Lung microvascular endothelial cell (primary cell): ENCODE results near the gene CBX4. TPM values are rescaled to one million over a fixed set of nuclear protein-coding genes. Genes with fewer than 3 reads are reported as not detected.

Experiments
- DNase-seq, 2 donors: peaks; one replicate each; pipeline versions ENCODE4 v3.0.0 to v3.0.0-alpha.2; 2010; ENCODE audit warnings: low read depth in 2 of 2
- total RNA-seq: library from RNA; depleted of rRNA; stranded (reverse); fragments of >200 nt; gene quantifications from 2 replicates; pipeline ENCODE4 v1.2.1, GENCODE V29; 2014

CBX4 gene
- total RNA-seq, 1 donor from 2014 or later = 8.3 TPM

DNA sequence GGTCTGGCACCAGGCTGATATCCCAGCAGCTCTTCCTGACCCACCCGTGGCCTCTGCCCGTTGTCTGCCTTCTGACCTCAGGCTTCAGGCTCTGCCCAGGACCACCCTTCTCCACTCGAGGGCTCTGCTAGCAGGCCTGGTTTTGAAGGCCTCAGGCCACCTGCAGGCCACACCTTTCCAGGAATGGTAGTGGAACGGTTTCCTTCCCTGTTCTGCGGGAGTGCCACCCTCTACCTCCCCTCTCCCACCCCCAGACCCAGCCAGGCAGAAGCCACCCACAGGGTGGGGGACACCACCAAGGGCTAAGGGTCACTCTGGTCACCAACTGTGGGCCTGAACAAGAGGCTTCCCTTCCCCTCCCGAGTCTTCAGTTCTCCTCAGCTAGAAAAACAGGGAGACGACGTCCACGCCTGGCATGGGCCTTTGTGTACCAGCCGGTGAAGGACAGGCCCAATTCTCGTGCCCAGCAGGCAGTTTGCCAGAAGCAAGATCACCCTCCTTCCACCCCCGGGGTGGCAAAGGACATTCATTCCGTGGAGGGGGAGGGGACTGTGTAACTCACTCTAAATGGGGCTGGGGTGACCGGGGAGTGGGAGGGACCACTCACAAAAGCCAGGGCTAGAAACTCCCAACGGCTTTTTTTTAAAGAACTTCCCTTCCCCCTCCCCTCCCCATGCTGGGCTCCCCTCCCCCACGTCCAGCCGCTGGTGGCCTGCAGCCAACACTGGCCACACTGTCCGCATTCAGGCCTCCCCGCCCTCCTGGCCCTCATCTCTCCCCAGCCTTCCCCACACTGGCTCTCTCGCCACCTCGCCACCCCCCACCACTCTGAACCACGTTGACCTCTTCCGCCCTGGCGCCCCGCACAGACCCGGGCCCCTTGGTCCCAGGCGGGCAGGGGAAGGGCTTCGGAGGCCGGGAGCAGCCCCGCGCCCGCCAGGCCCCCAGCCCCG is 7.7 kb downstream of the CBX4 start:
- peak in 1 of 2 donors; percentile 53 for DNase-seq

DNA sequence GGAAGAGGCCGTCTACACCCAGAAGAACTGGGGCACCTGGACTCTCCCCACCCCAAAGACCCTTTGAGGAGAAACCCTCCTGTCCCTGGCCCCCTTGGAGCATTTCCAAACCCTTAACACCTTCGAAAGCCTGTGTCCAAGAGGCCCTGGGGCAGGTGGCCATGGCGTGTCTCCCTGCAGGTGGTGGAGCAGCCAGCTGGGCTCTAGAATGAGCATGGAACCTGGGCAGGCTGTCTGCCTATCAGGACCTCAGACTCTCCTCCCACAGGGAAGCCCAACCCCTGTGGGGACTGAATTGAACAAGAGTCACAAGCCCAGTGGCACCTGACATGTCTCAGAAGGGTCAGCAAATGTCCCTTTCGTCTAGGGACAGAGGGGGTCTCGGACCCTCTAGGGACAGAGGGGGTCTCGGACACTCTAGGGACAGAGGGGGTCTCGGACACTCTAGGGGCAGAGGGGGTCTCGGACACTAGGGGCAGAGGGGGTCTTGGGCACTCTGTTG is 8.4 kb downstream of the CBX4 start:
- DNase-seq = no peak

DNA sequence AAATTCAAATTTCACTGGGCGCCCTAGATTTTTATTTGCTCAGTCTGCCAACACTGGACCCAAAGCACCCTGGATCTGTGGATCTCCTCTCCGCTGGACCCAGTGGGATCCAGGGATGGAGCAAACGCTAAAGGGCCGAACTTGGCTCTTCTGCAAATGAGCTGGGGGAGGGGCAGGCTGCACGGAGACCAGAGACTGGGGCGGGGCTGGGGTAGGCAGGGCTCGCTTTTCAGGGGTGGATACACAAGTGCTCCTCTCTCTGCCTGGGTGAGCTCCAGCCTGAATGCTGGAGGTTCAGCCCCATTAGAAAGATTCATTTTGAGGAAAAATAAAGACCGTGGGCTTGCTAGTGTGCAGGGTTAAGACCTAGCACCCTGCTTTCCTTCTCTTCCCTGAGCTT is 8.9 kb downstream of the CBX4 start:
- no peak for DNase-seq

DNA sequence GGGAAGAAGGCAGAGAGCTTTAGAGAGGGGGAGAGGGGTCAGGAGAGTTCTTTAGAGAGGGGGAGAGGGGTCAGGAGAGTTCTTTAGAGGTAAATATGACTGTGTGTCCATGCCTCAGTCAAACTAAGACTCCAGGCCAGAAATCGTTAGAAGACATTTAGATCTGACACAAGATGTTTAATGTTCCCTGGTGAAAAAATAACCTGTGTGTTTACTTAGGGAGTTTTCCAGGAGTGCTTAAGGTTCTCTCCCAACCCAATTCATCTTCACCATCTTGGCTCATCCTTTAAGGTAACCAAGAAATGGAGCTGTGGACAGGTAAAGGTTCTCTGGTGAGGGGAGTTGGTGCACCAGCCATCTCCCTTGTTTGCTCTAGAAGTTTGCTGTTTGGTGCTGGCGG is 9.8 kb downstream of the CBX4 start:
- no peak for DNase-seq

DNA sequence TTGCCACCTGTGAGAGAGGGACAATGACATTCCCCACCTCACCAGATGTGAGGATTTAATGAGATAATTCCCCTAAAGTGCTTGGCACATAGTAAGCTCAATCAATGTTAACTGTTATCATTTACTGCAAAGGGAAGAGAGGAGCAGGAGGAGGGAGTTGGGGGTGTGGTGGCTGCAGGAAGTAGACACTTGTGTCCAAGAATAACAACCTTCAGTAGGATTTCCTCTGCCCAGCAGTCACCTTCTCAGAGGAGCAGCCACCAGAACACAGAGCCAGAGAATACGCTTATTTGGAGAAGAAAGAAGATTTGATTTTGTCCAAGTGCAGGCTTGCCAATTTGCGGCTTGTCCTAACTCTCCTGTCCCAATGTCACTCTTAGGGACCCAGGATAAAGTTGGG is 10.2 kb downstream of the CBX4 start:
- DNase-seq = no peak

DNA sequence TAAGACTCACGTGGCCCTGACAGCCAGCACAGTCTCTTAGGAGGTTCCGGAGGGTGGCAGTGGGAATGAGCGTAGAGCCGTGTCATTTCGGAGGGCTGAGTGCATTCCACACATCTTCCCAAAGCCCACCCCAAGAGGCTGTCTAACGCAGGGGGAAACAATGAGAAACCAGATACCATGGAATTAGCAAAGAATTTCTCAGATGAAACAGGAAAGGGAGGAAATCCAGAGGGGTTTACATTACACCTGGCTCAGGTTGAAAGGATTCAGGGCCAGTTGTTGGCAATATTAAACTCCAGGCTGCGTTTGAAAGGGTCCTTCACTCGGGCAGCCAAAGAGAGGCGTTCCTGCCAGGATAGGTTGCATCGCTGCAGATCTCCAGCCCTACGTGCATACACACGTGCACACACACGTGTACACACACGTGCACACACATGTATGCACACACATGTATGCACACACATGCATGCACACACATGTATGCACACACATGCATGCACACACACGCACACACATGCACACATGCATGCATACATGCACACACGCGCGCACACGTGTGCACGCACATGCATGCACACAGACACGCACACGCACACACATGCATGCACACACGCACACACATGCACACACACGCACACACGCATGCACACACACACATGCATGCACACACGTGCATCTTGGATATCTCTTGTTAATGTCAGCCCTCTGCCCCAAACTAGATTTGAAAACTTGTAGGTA is 12.2 kb downstream of the CBX4 start:
- no peak for DNase-seq

DNA sequence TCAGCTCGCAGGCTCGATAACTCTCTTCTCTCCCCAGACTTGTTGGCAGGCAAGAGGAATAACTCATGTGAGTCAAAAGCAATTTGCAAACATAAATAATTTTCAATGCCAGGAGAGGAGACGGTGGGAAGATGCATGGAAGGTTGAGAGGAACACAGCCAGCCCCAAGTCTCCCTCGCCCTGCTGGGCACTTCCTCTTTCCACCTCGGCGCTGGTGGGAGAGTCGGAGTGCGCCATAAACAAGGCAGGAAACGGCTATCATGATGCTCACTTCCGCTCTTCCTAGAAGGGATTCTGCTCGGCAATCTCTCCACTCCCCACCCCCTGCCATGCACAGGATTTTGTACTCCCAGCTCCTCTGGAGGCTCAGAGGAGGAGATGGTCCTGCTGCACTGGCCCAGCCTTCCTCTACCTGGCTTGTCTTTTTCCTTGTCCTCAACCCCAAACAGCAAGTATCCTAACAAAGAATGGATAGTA is 13.0 kb downstream of the CBX4 start:
- peak in 1 of 2 donors; percentile 53 for DNase-seq

DNA sequence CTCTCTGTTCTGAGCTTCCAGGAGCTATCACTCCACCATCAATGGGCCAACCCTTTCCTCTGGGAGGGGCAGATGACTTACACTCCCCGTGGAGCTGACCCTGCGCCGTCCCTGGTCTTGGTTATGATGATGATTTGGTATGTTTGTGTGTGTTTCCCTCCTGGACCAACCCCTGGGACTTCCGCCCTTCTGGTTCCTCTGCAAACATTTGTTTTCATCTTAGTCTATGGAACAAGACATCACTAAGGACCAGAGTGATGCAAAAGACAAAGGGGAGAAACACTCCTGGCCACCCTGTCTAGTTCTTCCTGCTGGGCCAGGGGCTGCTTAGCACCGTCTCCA is 13.7 kb downstream of the CBX4 start:
- DNase-seq = no peak

DNA sequence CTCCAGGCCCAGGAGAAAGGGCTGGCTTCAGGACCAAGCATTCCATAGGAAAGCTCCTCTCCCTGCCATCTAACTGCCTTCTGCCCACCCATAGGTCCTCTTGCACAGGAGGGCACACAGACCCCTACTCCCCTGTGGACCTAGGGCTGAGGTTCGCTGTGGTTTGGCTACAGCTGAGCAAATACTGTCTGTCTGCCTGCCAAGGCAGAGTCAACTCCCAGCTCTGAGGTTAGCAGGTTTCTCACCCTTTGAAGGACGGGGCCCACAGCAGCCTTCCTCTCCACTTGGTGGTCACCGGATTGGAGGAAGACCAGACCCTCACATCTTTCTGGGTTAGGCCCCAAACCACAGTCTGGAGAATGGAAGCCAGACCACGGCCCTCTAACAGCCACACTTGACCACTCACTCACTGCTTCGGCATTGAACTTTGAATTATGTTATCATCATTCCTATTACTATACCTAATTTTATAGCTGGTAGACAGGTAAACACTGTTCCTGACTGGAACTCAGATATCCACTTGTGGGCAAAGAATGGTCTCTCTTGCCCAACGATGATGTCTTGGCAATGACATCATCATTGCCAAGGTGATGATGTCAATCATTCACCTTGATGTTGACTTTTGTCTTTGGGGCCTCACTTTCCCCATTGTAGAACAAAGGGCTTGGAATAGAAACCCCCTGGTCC is 14.2 kb downstream of the CBX4 start:
- no peak for DNase-seq

DNA sequence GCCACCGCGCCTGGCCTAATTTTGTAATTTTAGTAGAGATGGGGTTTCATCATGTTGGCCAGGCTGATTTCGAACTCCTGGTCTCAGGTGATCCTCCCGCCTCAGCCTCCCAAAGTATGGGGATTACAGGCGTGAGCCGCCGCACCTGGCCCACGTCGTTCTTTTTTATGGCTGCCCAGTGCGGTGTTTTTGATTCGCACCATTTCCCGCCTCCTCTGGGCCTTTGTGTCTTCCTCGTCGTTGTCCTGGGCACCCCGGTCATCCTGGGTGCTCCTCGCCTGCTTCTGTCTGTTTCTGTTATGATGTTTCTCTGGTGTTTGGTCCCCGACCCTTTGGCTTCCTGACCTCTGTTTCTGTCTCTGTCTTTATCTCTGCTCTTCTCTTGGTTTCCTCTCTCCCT is 15.0 kb downstream of the CBX4 start:
- no peak for DNase-seq

DNA sequence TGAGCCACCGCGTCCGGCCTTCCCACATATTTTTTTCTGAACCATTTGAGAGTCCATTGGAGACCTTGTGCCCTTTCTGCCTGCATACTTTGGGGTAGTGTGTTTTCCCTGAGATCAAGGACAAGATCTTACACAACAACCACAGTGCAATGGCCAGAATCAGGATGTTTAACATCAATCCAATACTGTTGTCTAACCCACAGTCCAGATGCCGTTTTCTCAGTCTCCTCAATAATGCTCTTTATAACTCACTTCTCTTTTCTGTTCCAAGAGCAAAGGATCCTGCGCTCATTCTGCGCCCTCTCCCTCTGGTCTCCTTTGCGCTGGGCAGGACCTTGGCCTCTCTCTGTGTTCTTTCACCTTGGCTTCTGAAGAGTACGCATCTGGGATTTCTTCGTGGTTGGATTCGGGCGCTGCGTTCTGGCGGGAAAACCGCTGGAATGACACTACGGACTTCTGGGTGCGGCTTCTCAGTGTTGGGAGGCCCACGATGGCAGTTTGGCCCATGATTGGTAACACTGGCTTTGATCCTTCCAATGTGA is 16.6 kb downstream of the CBX4 start:
- no peak for DNase-seq

DNA sequence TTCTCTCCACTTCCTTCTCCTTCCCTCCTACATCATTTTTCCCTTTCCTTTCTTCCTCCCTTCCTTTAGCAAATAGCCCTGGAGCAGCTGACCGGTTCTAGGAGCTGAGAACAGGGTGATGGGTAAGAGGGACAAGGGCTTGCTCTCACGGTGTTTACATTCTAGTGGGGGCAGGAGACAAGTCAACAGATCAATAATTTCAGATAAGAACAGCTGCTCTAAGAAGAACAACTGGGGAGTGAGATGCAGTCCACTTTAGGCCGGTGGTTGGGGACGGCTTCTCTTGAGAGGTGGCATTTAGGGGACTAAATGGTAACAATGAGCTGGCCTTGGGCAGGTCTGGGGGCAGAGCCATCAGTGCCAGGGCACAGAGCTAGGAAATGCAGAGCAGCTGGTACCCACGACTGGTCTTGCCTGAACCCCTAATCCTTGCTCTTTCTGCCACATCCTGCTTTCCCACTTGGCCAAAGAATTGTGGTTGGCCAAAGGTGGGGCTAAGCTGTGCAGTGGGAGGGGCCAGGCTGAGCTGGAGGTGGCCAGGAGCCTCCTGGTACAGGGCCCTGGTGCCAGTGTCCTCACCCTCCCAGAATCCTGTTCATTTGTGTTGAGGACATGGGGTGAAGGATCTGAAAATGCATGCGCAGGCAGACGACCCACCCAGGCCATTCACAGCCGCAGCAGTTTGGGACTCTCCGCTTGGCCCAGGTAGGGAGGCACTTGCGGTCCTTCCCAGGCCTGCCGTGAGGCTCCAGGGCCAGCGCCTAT is 17.7 kb downstream of the CBX4 start:
- DNase-seq = no peak

DNA sequence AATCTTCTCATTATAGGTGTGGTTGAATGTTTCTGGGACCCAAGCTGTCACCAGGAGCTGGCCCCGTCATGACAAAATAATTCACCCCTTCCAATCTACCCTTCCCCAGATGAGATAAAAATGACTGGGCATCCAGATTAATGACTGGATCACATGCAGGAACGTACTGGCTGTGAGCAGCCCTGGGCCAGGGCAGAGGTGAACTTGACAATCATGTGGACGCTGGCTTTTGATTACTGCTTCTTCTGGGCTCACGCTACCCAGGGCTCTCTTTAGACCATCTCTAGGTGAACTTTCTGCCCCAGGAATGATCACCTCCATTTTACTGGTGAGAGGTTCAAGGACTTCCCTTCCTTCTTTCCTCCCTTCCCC is 18.3 kb downstream of the CBX4 start:
- no peak for DNase-seq

DNA sequence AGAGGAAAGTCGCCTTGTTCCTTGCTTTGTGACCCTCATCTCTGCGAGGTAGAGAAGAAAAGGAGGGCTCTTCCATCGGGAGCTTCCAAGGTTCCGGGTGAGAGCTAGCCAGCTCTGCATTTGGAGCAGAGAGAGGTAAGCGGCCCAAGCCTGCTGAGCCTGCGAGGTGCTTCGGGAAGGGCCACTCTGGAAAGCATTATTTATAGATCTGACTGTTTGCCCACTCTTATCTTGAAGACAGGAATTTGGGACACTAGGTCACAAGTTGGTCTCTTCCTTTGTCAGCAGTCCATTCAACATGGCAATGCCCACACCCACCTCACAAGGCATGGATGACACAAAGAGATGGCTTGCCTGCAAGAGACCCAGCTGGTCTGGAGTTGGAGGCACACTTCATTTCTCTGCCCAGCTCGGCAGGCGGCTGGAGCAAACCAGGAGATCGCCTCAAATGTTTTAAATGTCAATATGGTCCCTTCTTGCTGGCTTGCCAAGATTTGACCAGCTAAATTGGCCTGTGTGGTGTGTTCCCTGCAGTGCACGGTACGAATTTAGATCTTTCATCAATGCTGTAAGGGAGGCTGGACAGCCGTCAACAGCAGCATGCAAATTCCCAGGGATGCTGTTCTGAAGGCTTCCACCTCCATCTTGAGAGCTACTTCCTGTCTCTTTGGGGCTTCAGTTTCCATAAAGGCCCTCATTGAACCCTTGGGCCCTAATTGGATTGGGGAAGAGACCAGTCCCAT is 19.5 kb downstream of the CBX4 start:
- DNase-seq = no peak

DNA sequence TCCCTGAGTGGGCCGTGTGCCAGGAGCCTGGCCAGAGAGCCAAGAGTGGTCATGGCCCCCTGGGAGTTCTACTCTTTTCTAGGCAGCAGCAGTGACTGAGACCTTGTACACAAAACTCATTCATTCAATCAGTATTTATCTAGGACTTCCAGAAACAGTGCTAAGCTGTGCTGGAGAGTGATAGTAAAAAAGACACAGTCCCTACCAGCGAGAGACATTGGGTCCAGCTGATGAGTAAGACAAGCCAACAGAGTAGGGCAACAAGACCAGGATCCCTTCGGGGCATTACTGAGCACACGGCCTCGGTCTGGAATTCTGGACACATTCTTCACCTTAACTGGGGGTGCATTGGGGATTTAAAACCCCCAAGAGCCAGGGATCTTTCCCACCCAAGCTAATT is 20.2 kb downstream of the CBX4 start:
- no peak for DNase-seq

DNA sequence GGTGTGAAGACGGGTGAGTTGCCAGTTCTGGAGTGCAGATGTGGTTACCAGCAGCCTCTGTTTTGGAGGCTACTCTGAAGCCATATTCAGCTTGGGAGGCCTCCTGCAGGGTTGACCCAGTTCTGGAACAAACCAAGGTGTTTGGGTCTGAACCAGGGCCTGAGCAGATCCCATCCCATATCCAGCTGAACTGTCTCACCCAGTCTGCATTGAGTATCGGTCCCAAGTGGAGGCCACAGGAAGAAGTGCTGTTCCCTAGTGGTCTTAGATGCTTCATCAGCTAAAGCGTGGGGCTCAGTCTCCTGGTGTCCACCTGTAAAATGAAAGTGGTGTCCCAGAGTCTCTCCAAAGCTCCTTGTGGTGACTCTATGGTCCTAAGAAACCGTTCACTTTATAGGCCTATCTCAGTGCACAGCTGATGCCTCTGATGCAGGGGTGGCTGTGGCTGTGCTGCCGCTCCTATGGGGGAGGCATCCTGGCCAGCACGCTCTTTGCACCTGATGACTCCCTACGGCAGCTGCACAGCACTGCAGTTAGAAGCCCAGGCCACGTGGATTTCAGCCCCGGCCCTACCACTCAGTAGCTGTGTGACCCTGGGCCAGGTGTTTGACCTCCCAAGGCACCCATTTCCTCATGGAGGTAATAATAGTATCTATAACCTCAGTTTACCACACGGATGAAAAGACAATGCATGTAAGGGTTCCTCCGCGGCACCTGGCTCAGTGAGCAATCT is 21.0 kb downstream of the CBX4 start:
- DNase-seq = no peak

DNA sequence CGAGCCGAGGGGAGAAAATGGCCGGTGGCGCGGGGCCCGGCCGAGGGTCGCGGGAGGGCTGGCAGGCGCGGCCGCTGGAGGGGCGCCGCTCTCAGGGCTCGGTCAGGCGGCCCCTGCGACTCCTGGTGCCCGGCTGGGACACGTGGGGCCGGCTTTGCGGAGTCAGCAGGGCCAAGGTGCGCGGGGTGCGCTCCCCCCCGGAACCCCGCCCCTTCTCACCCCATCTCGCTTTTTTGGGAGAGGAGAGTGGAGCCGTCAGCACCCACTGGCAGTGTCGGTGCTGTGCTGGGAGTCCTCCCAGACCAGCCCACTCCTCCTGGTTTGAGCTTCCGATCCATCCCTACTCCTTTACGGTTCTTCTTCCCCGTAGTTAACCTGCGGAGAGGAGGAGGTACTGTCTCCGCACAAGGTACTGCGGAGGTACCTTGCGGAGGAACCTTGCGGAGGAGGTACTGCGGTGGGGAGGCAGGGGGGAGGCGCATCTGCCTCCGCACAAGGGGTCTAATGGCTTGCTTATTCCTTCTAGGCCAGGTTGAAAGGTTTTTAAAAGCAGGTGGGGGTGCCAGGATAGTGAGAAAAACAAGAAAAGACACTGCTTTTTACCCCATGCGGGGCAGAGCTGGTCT is 23.3 kb downstream of the CBX4 start:
- DNase-seq = no peak

DNA sequence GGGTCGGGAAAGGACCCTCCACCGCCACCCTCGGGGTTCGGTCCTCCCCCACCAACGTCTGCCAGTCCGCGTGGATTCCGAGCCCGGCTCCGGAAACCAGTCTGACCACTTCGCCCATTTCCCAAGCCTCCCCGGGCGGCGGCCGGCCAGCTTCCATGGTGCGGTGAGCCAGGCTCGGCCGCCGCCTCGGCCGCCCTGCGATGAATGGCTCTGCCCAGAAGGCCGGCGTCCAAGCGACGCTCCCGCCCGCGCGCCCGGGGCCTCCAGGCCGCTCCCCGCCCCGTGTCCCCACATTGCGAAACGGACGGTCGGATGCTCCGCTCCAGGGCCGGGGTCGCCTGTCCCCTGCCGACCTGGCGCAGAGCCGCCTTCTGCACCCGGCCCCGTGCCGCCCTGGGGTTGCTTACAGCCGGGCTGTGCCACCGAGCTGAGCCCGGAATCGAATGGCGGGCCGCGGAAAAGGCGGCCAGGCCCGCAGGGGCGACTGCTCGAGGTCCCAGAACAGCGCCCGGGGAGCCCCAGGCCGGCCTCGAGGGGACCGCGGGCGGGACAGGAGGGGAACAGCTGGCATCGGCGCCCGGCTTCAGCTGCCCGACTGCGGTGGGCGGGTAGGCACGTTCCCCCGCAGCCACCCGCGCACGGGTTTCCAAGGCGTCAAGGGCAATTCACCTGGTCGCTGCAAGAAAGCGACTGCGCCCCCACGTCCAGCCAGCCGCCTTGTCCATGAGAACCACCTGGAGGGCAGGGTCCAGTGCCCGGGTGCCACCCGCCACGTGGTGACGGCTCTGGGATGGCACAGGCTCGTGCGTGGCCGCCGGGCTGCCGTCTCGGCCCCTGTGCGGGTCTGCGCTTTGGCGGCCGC is 24.0 kb downstream of the CBX4 start:
- DNase-seq = no peak
